GM12878 (cell line): ENCODE data around the gene MICAL3. TPM values are rescaled to one million over a fixed set of nuclear protein-coding genes. Genes with fewer than 3 reads are reported as not detected.

Experiments used
- ATAC-seq: fragments of 200-7000 bp; cut with Tn5 transposase; 3 replicates; pipeline ENCODE4 v1.9.1; 2020; ENCODE audit warnings: mild to moderate bottlenecking, moderate library complexity
- BruUV-seq: library from RNA; stranded (reverse); fragments of 400-500 nt; replicated peaks from 2 replicates; lab custom pipeline; 2021; lab: Mats Ljungman, UMichigan
- CTCF ChIA-PET: fragments of 300-600 bp; sonication (Branson Sonifier 250); formaldehyde crosslinking; extraction: SDS; loops from one replicate; lab custom pipeline; 2021; ENCODE audit warnings: inconsistent platforms; lab: Yijun Ruan, JAX
- POLR2A ChIA-PET: fragments of 350-600 bp; formaldehyde crosslinking; extraction: SDS; loops from one replicate; lab custom pipeline; 2021; ENCODE audit warnings: inconsistent platforms; lab: Charles Lee
- RAD21 ChIA-PET: fragments of 300-600 bp; sonication (Branson Sonifier 250); formaldehyde crosslinking; loops from one replicate; lab custom pipeline; 2023; ENCODE audit warnings: antibody characterized with exemption; ENCODE audit not compliant: unreplicated experiment; lab: Charles Lee
- SMC1A ChIA-PET: fragments of 300-600 bp; sonication (Branson Sonifier 250); formaldehyde crosslinking; loops from one replicate; lab custom pipeline; 2023; ENCODE audit not compliant: unreplicated experiment, uncharacterized antibody; lab: Charles Lee
- DNase-seq: peaks from one replicate; pipeline ENCODE4 v3.0.0-alpha.2; 2011; ENCODE audit warnings: low read depth, low spot score
- FAIRE-seq: peaks from 3 replicates; lab custom pipeline; 2011; peaks lifted over from hg19 to GRCh38; lab: Jason Lieb, UNC
- H2AFZ ChIP-seq: 2 replicates; pipeline ENCODE4 v1.6.0; 2011; ENCODE audit warnings: low read depth, low read length, control low read depth; ENCODE audit not compliant: control insufficient read depth
- H3K27ac ChIP-seq: 2 replicates; pipeline ENCODE4 v1.5.1; 2011; ENCODE audit warnings: control low read depth; ENCODE audit not compliant: control insufficient read depth, insufficient read depth
- H3K27me3 ChIP-seq, 2 experiments: replicated peaks in 1 of 2; 2 replicates each; pipeline versions ENCODE4 v1.6.0 to v1.6.1; 2011; ENCODE audit warnings: low read length in 1 of 2; ENCODE audit not compliant: control insufficient read depth in 2 of 2, insufficient read depth in 2 of 2
- H3K36me3 ChIP-seq, 2 experiments: 2 replicates each; pipeline ENCODE4 v1.5.1; 2011; ENCODE audit warnings: low read length in 1 of 2; ENCODE audit not compliant: control insufficient read depth in 2 of 2, insufficient read depth in 2 of 2
- H3K4me1 ChIP-seq: 2 replicates; pipeline ENCODE4 v1.6.1; 2011; ENCODE audit warnings: mild to moderate bottlenecking, low read length, moderate library complexity, mixed read lengths; ENCODE audit not compliant: control insufficient read depth, insufficient read depth
- H3K4me2 ChIP-seq: 2 replicates; pipeline ENCODE4 v1.6.0; 2011; ENCODE audit warnings: control low read depth; ENCODE audit not compliant: control insufficient read depth, insufficient read depth
- H3K4me3 ChIP-seq: fragments of 200-600 bp; sonication (generic); 2 replicates; pipeline ENCODE4 v1.5.1; 2016
- H3K79me2 ChIP-seq: 2 replicates; pipeline ENCODE4 v1.6.0; 2011; ENCODE audit warnings: low read length; ENCODE audit not compliant: control insufficient read depth, insufficient read depth
- H3K9ac ChIP-seq: 2 replicates; pipeline ENCODE4 v1.8.0; 2011; ENCODE audit warnings: low read length, control low read depth, mixed read lengths; ENCODE audit not compliant: control insufficient read depth, insufficient read depth
- H3K9me3 ChIP-seq: replicated peaks from 3 replicates; pipeline ENCODE4 v1.5.1; 2011; ENCODE audit warnings: mild to moderate bottlenecking, low read length; ENCODE audit not compliant: control insufficient read depth, insufficient read depth
- H4K20me1 ChIP-seq: 2 replicates; pipeline ENCODE4 v1.6.0; 2011; ENCODE audit not compliant: control insufficient read depth, insufficient read depth
- ATF2 ChIP-seq: IDR thresholded peaks from 2 replicates; pipeline ENCODE4 v1.6.1; 2012; ENCODE audit warnings: low read length, inconsistent platforms
- BCL11A ChIP-seq: IDR thresholded peaks from 2 replicates; pipeline ENCODE4 v1.6.1; 2011; ENCODE audit warnings: low read depth, low read length
- CHD1 ChIP-seq: IDR thresholded peaks from 2 replicates; pipeline ENCODE4 v1.6.1; 2012; ENCODE audit warnings: low read depth, low read length, improper control_type of control experiment
- CTCF ChIP-seq, 3 experiments: IDR thresholded peaks in 2 of 3; conservative IDR thresholded peaks in 1 of 3; 2 replicates each; pipeline ENCODE4 v1.5.1; 2011; ENCODE audit warnings: low read depth in 3 of 3, low read length in 3 of 3, mild to moderate bottlenecking in 3 of 3, control low read depth in 2 of 3, moderate library complexity in 2 of 3, inconsistent platforms in 1 of 3, mixed read lengths in 1 of 3; ENCODE audit not compliant: control insufficient read depth in 2 of 3, insufficient read depth in 1 of 3; ENCODE audit errors: extremely low read depth in 1 of 3
- EZH2 ChIP-seq: IDR thresholded peaks from 2 replicates; pipeline ENCODE4 v1.6.1; 2012; ENCODE audit warnings: low read depth, mild to moderate bottlenecking, control low read depth, inconsistent platforms, low read length, borderline replicate concordance; ENCODE audit not compliant: control insufficient read depth
- HDAC2 ChIP-seq: fragments of 200-600 bp; sonication (generic); IDR thresholded peaks from 2 replicates; pipeline ENCODE4 v1.6.1; 2017
- KDM1A ChIP-seq: fragments of 200-600 bp; sonication (generic); IDR thresholded peaks from 2 replicates; pipeline ENCODE4 v1.6.1; 2016; ENCODE audit warnings: borderline replicate concordance
- PBX3 ChIP-seq: IDR thresholded peaks from 2 replicates; pipeline ENCODE4 v1.6.1; 2011; ENCODE audit warnings: mild to moderate bottlenecking, low read depth, low read length, moderate library complexity; ENCODE audit not compliant: insufficient replicate concordance
- POLR2A ChIP-seq: IDR thresholded peaks from 2 replicates; pipeline ENCODE4 v1.6.1; 2011; ENCODE audit warnings: low read depth, mild to moderate bottlenecking, low read length
- SMARCA5 ChIP-seq: fragments of 450-650 bp; IDR thresholded peaks from 2 replicates; pipeline ENCODE4 v1.6.1; 2017; ENCODE audit warnings: mild to moderate bottlenecking
- SUZ12 ChIP-seq: fragments of 200-600 bp; sonication (generic); IDR thresholded peaks from one replicate; pipeline ENCODE4 v1.6.1; 2018; ENCODE audit warnings: antibody characterized with exemption, mild to moderate bottlenecking; ENCODE audit not compliant: unreplicated experiment
- ZBED1 ChIP-seq: IDR thresholded peaks from 2 replicates; pipeline ENCODE4 v1.6.1; 2016; ENCODE audit warnings: borderline replicate concordance
- ZBTB33 ChIP-seq: fragments of 450-650 bp; IDR thresholded peaks from 2 replicates; pipeline ENCODE4 v1.6.1; 2017; ENCODE audit warnings: mild to moderate bottlenecking
- ZBTB4 ChIP-seq: fragments of 450-650 bp; formaldehyde crosslinking; IDR thresholded peaks from 2 replicates; pipeline ENCODE4 v1.4.0; 2022; ENCODE audit warnings: mild to moderate bottlenecking, moderate library complexity
- ZNF384 ChIP-seq: IDR thresholded peaks from 2 replicates; pipeline ENCODE4 v1.6.1; 2012; ENCODE audit warnings: low read depth, mild to moderate bottlenecking, low read length, improper control_type of control experiment, borderline replicate concordance
- WGBS: methylation state at CpG from one replicate; pipeline ENCODE4 v1.1.6; 2016; ENCODE audit warnings: low lambda C conversion rate; ENCODE audit not compliant: insufficient replicate concordance, insufficient coverage; ENCODE audit errors: missing lambda C conversion rate; 5-methylcytosine and 5-hydroxymethylcytosine counted together
- in situ Hi-C: fragments of 300-500 bp; cut with MboI; formaldehyde crosslinking; loops from 9 replicates; pipeline ENCODE4 v1.14.3; 2018; ENCODE audit warnings: mixed read lengths
- intact Hi-C: fragments of 100-400 bp; cut with micrococcal nuclease; formaldehyde crosslinking; loops from one replicate; pipeline ENCODE4 v1.14.2; 2022; ENCODE audit not compliant: unreplicated experiment
- polyA plus RNA-seq, 11 experiments: library from polyadenylated mRNA; depleted of rRNA in 4 of 11; unstranded in 6 of 11; stranded (reverse) in 5 of 11; fragments of >200 nt; fragmentation: Nextera tagmentation in 4 of 11; fragmentation: Illumina TruSeq in 1 of 11; extraction: Ambion mirVana in 4 of 11; extraction: Trizol in 1 of 11; gene quantifications; 1 replicate in 1 of 11; 2 replicates in 10 of 11; pipeline versions ENCODE4 v1.2.1 to v1.2.3, GENCODE V29; 2011 to 2016; ENCODE audit warnings: inconsistent platforms in 2 of 11, missing spikeins in 2 of 11, low read depth in 1 of 11
- total RNA-seq, 4 experiments: library from RNA; depleted of rRNA in 3 of 4; stranded (reverse); fragments of >200 nt in 3 of 4; fragmentation: Illumina TruSeq in 1 of 4; extraction: Trizol in 1 of 4; gene quantifications; 2 replicates each; pipeline versions ENCODE4 v1.2.1 to v1.2.3, GENCODE V29; 2013 to 2021

MICAL3 gene
- total and polyA plus RNA-seq, 10 of the 15 experiments (the other 5 are each of a cell fraction or from before 2014, with no cell fraction given): 2.6 to 92.2 (median 24.0) TPM

- ChIA-PET RAD21 (interaction anchor here (0.7 kb wide), 1 partner anchor 54 kb away, joined by 3 read pairs; no protein-coding TSS in a partner anchor), SMC1A (interaction anchor here (0.6 to 10.0 kb wide), 6 partner anchors 8 to 1936 kb away, joined by 3 to 98 read pairs (median 15); partner anchors contain the start of genes MICAL3 and PEX26), POLR2A (no interaction called here), CTCF (interaction anchor here (0.6 to 5.6 kb wide), 7 partner anchors 8 to 510 kb away, joined by 3 to 34 read pairs (median 4); partner anchors contain the start of gene PEX26)
- Histone ChIP-seq H3K4me1 (peaks cover 31% of the 10 kb centered on the region), H2AFZ (no peak overlapping the region), H4K20me1 (no peaks in the 10 kb centered on the region), H3K36me3 (no peaks in the 10 kb centered on the region), H3K9ac (no peak overlapping the region), H3K4me3 (no peak overlapping the region), H3K9me3 (no peaks in the 10 kb centered on the region), H3K4me2 (no peak overlapping the region), H3K27me3 (no peaks in the 10 kb centered on the region), H3K79me2 (no peaks in the 10 kb centered on the region), H3K27ac (no peak overlapping the region)
- intact Hi-C loops (loop anchor here (5.0 kb wide), 1 partner anchor 42 kb away; no protein-coding TSS in a partner anchor), in situ Hi-C loops (loop anchor here (5.0 kb wide), 1 partner anchor 237 kb away; no protein-coding TSS in a partner anchor)
- WGBS: 92% methylated on average over 2 of the region's 2 CpGs
- no peak for TF ChIP-seq SMARCA5
- TF ChIP-seq EZH2: no peak
- no peak for TF ChIP-seq ZBTB4
- no peak for TF ChIP-seq CTCF (IDR thresholded peaks at IDR 0.05 in 2 of 3, conservative IDR thresholded peaks at IDR 0.05 in 1 of 3; ENCODE audit: control insufficient read depth in 2 of 3, extremely low read depth in 1 of 3, insufficient read depth in 1 of 3, low read depth in 3 of 3, low read length in 3 of 3)
- TF ChIP-seq BCL11A: no peak
- no peak for TF ChIP-seq ZBTB33
- no peak for TF ChIP-seq SUZ12
- no peak for TF ChIP-seq ATF2
- no peak for TF ChIP-seq PBX3
- TF ChIP-seq ZNF384: no peak
- TF ChIP-seq CHD1: no peak
- no peak for TF ChIP-seq HDAC2
- TF ChIP-seq POLR2A: no peak
- TF ChIP-seq ZBED1: no peak
- TF ChIP-seq KDM1A: no peak
- no peak for ATAC-seq
- FAIRE-seq: no peak
- DNase-seq: no peak
- BruUV-seq: no TSS peak
Observed at GRCh38 chr22:18069041-18069440, 44.7 kb upstream of the MICAL3 start.
